PC-3 (cell line): ENCODE results near the gene DDX21. TPM values are rescaled to one million over a fixed set of nuclear protein-coding genes. Genes with fewer than 3 reads are reported as not detected.
A peak's percentile ranks its signal among the peaks of the same experiment; 100 is the strongest.

ENCODE experiments used
- ATAC-seq: fragments of 200-7000 bp; cut with Tn5 transposase; 2 replicates; pipeline ENCODE4 v1.9.1; 2020; ENCODE audit warnings: mild to moderate bottlenecking, moderate library complexity
- BruUV-seq: library from RNA; stranded (reverse); fragments of 400-500 nt; replicated peaks from 2 replicates; lab custom pipeline; 2021; lab: Mats Ljungman, UMichigan
- CTCF ChIA-PET: fragments of 300-600 bp; sonication (Branson Sonifier 250); formaldehyde crosslinking; loops from one replicate; lab custom pipeline; 2022; ENCODE audit warnings: antibody characterized with exemption; lab: Charles Lee
- POLR2A ChIA-PET: fragments of 300-600 bp; sonication (Branson Sonifier 250); formaldehyde crosslinking; loops from one replicate; lab custom pipeline; 2022; ENCODE audit warnings: antibody characterized with exemption; ENCODE audit not compliant: unreplicated experiment; lab: Charles Lee
- DNase-seq: peaks from one replicate; pipeline ENCODE4 v3.0.0-alpha.2; 2015
- H2AFZ ChIP-seq: fragments of 300-600 bp; sonication (generic); 2 replicates; pipeline ENCODE4 v1.6.0; 2016; ENCODE audit warnings: antibody characterized with exemption, low read length
- H3F3A ChIP-seq: fragments of 300-600 bp; sonication (generic); one replicate; pipeline ENCODE4 v1.6.0; 2017; ENCODE audit warnings: antibody characterized with exemption, low read length, control low read depth, mild to moderate bottlenecking; ENCODE audit not compliant: unreplicated experiment
- H3K27ac ChIP-seq: fragments of 300-600 bp; sonication (generic); 2 replicates; pipeline ENCODE4 v1.5.1; 2016; ENCODE audit warnings: mild to moderate bottlenecking, low read length
- H3K27me3 ChIP-seq: fragments of 300-600 bp; sonication (generic); 2 replicates; pipeline ENCODE4 v1.6.1; 2016; ENCODE audit warnings: low read length, mixed read lengths
- H3K36me3 ChIP-seq: fragments of 300-600 bp; sonication (generic); 2 replicates; pipeline ENCODE4 v1.6.1; 2016; ENCODE audit warnings: low read depth, mixed run types, low read length, mixed read lengths
- H3K4me1 ChIP-seq: fragments of 300-600 bp; sonication (generic); 2 replicates; pipeline ENCODE4 v1.5.1; 2016; ENCODE audit warnings: low read length; ENCODE audit not compliant: insufficient read depth
- H3K4me2 ChIP-seq: fragments of 300-600 bp; sonication (generic); 2 replicates; pipeline ENCODE4 v1.6.0; 2016; ENCODE audit warnings: low read length
- H3K4me3 ChIP-seq: fragments of 300-600 bp; sonication (generic); 2 replicates; pipeline ENCODE4 v1.5.1; 2016; ENCODE audit warnings: mild to moderate bottlenecking, low read length, mixed read lengths
- H3K79me2 ChIP-seq: fragments of 300-600 bp; sonication (generic); 2 replicates; pipeline ENCODE4 v1.6.1; 2017; ENCODE audit warnings: low read length, mixed read lengths
- H3K9ac ChIP-seq: fragments of 300-600 bp; sonication (generic); 2 replicates; pipeline ENCODE4 v1.6.0; 2016; ENCODE audit warnings: mild to moderate bottlenecking, low read length
- H3K9me2 ChIP-seq: fragments of 300-600 bp; sonication (generic); replicated peaks from 2 replicates; pipeline ENCODE4 v1.6.1; 2016; ENCODE audit warnings: mixed run types, low read length, mixed read lengths
- H3K9me3 ChIP-seq: fragments of 300-600 bp; sonication (generic); 2 replicates; pipeline ENCODE4 v1.6.1; 2016; ENCODE audit warnings: low read length, mixed read lengths
- H4K20me1 ChIP-seq: fragments of 300-600 bp; sonication (generic); 2 replicates; pipeline ENCODE4 v1.6.1; 2016; ENCODE audit warnings: low read length, mixed read lengths
- CTCF ChIP-seq: fragments of 300-600 bp; sonication (generic); conservative IDR thresholded peaks from 2 replicates; pipeline ENCODE4 v1.5.1; 2017; ENCODE audit warnings: antibody characterized with exemption, low read depth, mild to moderate bottlenecking, low read length
- EZH2 ChIP-seq: fragments of 300-600 bp; sonication (generic); IDR thresholded peaks from one replicate; pipeline ENCODE4 v1.6.1; 2017; ENCODE audit warnings: antibody characterized with exemption, mild to moderate bottlenecking, low read length; ENCODE audit not compliant: unreplicated experiment
- EZH2phosphoT487 ChIP-seq: fragments of 300-600 bp; sonication (generic); IDR thresholded peaks from 2 replicates; pipeline ENCODE4 v1.6.1; 2018; ENCODE audit warnings: mild to moderate bottlenecking, antibody characterized with exemption, low read length, borderline replicate concordance
- intact Hi-C: fragments of 100-400 bp; cut with micrococcal nuclease; formaldehyde crosslinking; loops from 2 replicates; pipeline ENCODE4 v1.9.0; 2023
- total RNA-seq: library from RNA; depleted of rRNA; stranded (reverse); fragments of >200 nt; gene quantifications from 2 replicates; pipeline ENCODE4 v1.2.3, GENCODE V29; 2014

The DDX21 gene
- total RNA-seq, 1 experiment from 2014 or later, result 169 TPM

DNA sequence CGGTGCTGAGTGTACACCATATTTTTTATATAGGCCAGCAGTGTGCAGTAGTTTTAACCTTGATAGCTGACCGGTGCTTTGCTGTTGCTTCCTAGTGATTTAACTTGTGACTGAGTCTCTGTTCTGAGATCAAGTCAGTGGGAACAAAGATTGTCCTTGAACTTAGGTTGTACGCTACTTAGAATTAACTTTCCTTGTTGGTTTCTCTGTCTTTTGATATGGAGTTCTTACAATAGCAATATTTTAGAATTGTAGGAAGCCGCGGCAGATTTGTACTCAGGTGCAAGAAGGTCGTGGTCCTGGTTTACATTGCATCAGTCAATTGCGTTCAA is 1.3 kb downstream of the DDX21 start:
- ATAC-seq (no peak), DNase-seq (no peak)
- no peak overlapping the region for H2AFZ ChIP-seq
- H3K27me3 ChIP-seq, result no peaks in the 10 kb centered on the region
- H3K4me2 ChIP-seq, result peak overlapping the region; percentile 84
- peak overlapping the region; percentile 75; the same call in 1 of the 2 replicates for H3K27ac ChIP-seq
- intact Hi-C loops, result loop anchor here (1.0 kb wide), 2 partner anchors 31 to 166 kb away; partner anchors contain the start of gene KIFBP
- peak overlapping the region; percentile 99 for H3K9ac ChIP-seq
- ChIA-PET POLR2A (interaction anchor here (0.6 kb wide), 1 partner anchor 549 kb away, joined by 3 read pairs; no protein-coding TSS in a partner anchor), CTCF (no interaction called here)
- no TSS peak for BruUV-seq
- no peaks in the 10 kb centered on the region for H3F3A ChIP-seq
- H4K20me1 ChIP-seq, result peaks cover 51% of the 10 kb centered on the region
- H3K79me2 ChIP-seq, result peaks cover 75% of the 10 kb centered on the region
- no peak for TF ChIP-seq CTCF
- TF ChIP-seq EZH2phosphoT487, result no peak
- no peak for TF ChIP-seq EZH2
- H3K36me3 ChIP-seq, result peaks cover 42% of the 10 kb centered on the region
- no peaks in the 10 kb centered on the region for H3K9me2 ChIP-seq
- no peaks in the 10 kb centered on the region for H3K9me3 ChIP-seq
- peaks cover 9% of the 10 kb centered on the region for H3K4me1 ChIP-seq
- peak overlapping the region; percentile 77 for H3K4me3 ChIP-seq

DNA sequence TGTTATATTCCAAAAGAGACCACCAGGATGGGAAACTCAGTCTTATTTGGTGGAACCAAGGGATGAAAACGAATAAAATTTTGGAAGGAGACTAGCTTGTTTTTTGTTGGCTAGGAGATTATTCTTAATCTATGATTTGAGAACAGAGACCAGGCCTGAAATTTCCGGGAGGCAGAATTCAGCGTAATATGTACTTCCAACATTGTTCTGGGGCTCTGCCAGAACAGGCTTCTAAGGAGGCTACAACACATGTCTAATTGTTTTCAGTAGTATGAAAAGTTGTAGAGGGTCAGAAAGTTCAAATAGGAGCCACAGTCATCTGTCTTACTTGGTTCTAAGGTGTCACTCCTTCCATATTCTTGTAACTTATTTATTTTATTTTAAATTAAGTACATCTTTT is 1.7 kb downstream of the DDX21 start:
- Histone ChIP-seq H3F3A (no peaks in the 10 kb centered on the region), H3K36me3 (peaks cover 46% of the 10 kb centered on the region), H4K20me1 (peaks cover 55% of the 10 kb centered on the region), H3K4me1 (peaks cover 9% of the 10 kb centered on the region), H3K9me3 (no peaks in the 10 kb centered on the region), H3K27me3 (no peaks in the 10 kb centered on the region), H3K27ac (0 out of 2 replicates have a peak overlapping the region, but pooled peaks have one; percentile 75), H3K4me3 (peak overlapping the region; percentile 77), H2AFZ (no peak overlapping the region), H3K9me2 (no peaks in the 10 kb centered on the region), H3K4me2 (peak overlapping the region; percentile 84), H3K79me2 (peaks cover 79% of the 10 kb centered on the region), H3K9ac (peak overlapping the region; percentile 99)
- TF ChIP-seq CTCF, result no peak
- TF ChIP-seq EZH2phosphoT487, result no peak
- no peak for TF ChIP-seq EZH2
- no peak for ATAC-seq
- BruUV-seq, result no TSS peak
- intact Hi-C loops, result loop anchor here (1.0 kb wide), 2 partner anchors 31 to 166 kb away; partner anchors contain the start of gene KIFBP
- CTCF ChIA-PET, result no interaction called here
- peak; percentile 33 for DNase-seq
- POLR2A ChIA-PET, result interaction anchor here (0.6 kb wide), 1 partner anchor 549 kb away, joined by 3 read pairs; no protein-coding TSS in a partner anchor

GRCh38 chr10:68959695-68960527 is 3.9 kb downstream of the DDX21 start:
- Histone ChIP-seq H3K9me3 (no peaks in the 10 kb centered on the region), H3F3A (peaks cover 1% of the 10 kb centered on the region), H3K4me3 (no peak overlapping the region), H4K20me1 (peaks cover 62% of the 10 kb centered on the region), H3K4me2 (peak overlapping the region; percentile 84; the same call in 1 of the 2 replicates), H3K27ac (no peak overlapping the region), H3K79me2 (peaks cover 91% of the 10 kb centered on the region), H3K27me3 (no peaks in the 10 kb centered on the region), H3K9ac (no peak overlapping the region), H3K4me1 (peaks cover 8% of the 10 kb centered on the region), H2AFZ (no peak overlapping the region), H3K36me3 (peaks cover 63% of the 10 kb centered on the region), H3K9me2 (no peaks in the 10 kb centered on the region)
- BruUV-seq, result no TSS peak
- DNase-seq (no peak), ATAC-seq (no peak)
- TF ChIP-seq EZH2 (no peak), CTCF (no peak), EZH2phosphoT487 (no peak)
- intact Hi-C loops, result no loop called here
- CTCF ChIA-PET, result no interaction called here
- POLR2A ChIA-PET, result interaction anchor here (0.8 kb wide), 1 partner anchor 448 kb away, joined by 8 read pairs; no protein-coding TSS in a partner anchor
